GM12891 (cell line): ENCODE results near the gene GOLT1B.

Source experiments
- DNase-seq: peaks from one replicate; pipeline ENCODE4 v3.0.0; 2011; ENCODE audit warnings: low spot score; ENCODE audit not compliant: insufficient read length
- FAIRE-seq: peaks from 2 replicates; lab custom pipeline; 2011; peaks lifted over from hg19 to GRCh38; lab: Jason Lieb, UNC
- PAX5 ChIP-seq: IDR thresholded peaks from 2 replicates; pipeline ENCODE4 v1.6.1; 2011; ENCODE audit warnings: low read length, moderate library complexity, mild to moderate bottlenecking; ENCODE audit not compliant: insufficient read depth, severe bottlenecking
- POLR2A ChIP-seq: IDR thresholded peaks from 2 replicates; pipeline ENCODE4 v1.6.1; 2011; ENCODE audit warnings: low read depth, low read length, control low read depth
- POLR2AphosphoS5 ChIP-seq: IDR thresholded peaks from 2 replicates; pipeline ENCODE4 v1.6.1; 2011; ENCODE audit warnings: low read depth, low read length, control low read depth
- POU2F2 ChIP-seq: IDR thresholded peaks from 2 replicates; pipeline ENCODE4 v1.6.1; 2011; ENCODE audit warnings: low read depth, mild to moderate bottlenecking, control low read depth, low read length, moderate library complexity
- SPI1 ChIP-seq: IDR thresholded peaks from 2 replicates; pipeline ENCODE4 v1.6.1; 2011; ENCODE audit warnings: low read depth, low read length, control low read depth
- TAF1 ChIP-seq: IDR thresholded peaks from 2 replicates; pipeline ENCODE4 v1.6.1; 2011; ENCODE audit warnings: low read depth, low read length, control low read depth

Gene GOLT1B

GRCh38 chr12:21483531-21483930 lies 18.1 kb upstream of the GOLT1B start:
- TF ChIP-seq POLR2A (no peak), SPI1 (no peak), POLR2AphosphoS5 (no peak), TAF1 (no peak), POU2F2 (no peak), PAX5 (no peak)
- DNase-seq (no peak), FAIRE-seq (no peak)

- no peak for TF ChIP-seq POU2F2
- TF ChIP-seq PAX5, result no peak
- TF ChIP-seq POLR2AphosphoS5, result no peak
- no peak for TF ChIP-seq TAF1
- no peak for TF ChIP-seq POLR2A
- TF ChIP-seq SPI1, result no peak
- no peak for DNase-seq
- no peak for FAIRE-seq
These were observed 15.6 kb upstream of the GOLT1B start for GRCh38 chr12:21485998-21486397.

- TF ChIP-seq POLR2AphosphoS5 (no peak), SPI1 (no peak), POLR2A (no peak), TAF1 (no peak), PAX5 (no peak), POU2F2 (no peak)
- no peak for FAIRE-seq
- DNase-seq, result no peak
These were observed 1.8 kb upstream of the GOLT1B start for GRCh38 chr12:21499765-21500164.

DNA sequence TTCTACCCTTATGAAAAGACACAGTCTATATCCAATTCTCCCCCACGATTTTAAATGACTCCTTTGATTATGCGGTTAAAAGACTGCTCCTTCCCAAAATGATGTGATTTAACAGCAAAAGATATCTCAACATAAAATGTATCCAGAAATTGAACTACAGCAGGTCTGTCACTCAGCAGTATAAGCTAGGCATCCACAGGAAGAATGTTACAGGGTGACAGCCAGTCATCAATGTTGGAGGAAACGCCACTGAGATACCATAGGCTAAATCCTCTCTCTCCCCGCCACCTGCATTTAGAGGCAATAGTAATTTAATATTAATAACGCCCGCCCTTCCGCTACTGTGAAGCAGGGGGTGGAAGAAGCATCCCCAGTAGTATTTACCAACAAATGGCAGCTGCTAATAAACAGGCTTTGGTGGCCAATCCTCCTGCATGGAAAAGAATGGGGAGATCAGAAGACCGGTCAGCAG lies 767 bp upstream of the GOLT1B start:
- FAIRE-seq, result no peak

GRCh38 chr12:21502164-21502496 lies 541 bp downstream of the GOLT1B start:
- no peak for FAIRE-seq
- no peak for TF ChIP-seq TAF1
- no peak for TF ChIP-seq POLR2AphosphoS5
- TF ChIP-seq POU2F2, result no peak
- TF ChIP-seq SPI1, result no peak
- no peak for TF ChIP-seq POLR2A
- no peak for TF ChIP-seq PAX5
- no peak for DNase-seq

More for the DNA sequence above, 767 bp upstream of the GOLT1B start:
- DNase-seq, result no peak
- no peak for TF ChIP-seq POLR2A
- no peak for TF ChIP-seq TAF1
- TF ChIP-seq POU2F2, result no peak
- no peak for TF ChIP-seq PAX5
- no peak for TF ChIP-seq SPI1
- TF ChIP-seq POLR2AphosphoS5, result no peak

GRCh38 chr12:21502872-21503271 lies 1.3 kb downstream of the GOLT1B start:
- TF ChIP-seq TAF1 (no peak), SPI1 (no peak), POU2F2 (no peak), POLR2A (no peak), POLR2AphosphoS5 (no peak), PAX5 (no peak)
- FAIRE-seq, result no peak
- no peak for DNase-seq

- no peak for DNase-seq
- TF ChIP-seq PAX5 (no peak), POU2F2 (no peak), POLR2AphosphoS5 (no peak), POLR2A (no peak), SPI1 (no peak), TAF1 (no peak)
- FAIRE-seq, result no peak
These were observed 4.3 kb downstream of the GOLT1B start for GRCh38 chr12:21505888-21506287.

GRCh38 chr12:21507849-21508248 lies 6.3 kb downstream of the GOLT1B start:
- no peak for TF ChIP-seq POLR2AphosphoS5
- TF ChIP-seq POLR2A, result no peak
- no peak for TF ChIP-seq POU2F2
- TF ChIP-seq SPI1, result no peak
- no peak for TF ChIP-seq PAX5
- no peak for TF ChIP-seq TAF1
- DNase-seq, result no peak
- no peak for FAIRE-seq

GRCh38 chr12:21509768-21510167 lies 8.2 kb downstream of the GOLT1B start:
- DNase-seq (peak; percentile 9), FAIRE-seq (peak; percentile 54)
- no peak for TF ChIP-seq POLR2AphosphoS5

DNA sequence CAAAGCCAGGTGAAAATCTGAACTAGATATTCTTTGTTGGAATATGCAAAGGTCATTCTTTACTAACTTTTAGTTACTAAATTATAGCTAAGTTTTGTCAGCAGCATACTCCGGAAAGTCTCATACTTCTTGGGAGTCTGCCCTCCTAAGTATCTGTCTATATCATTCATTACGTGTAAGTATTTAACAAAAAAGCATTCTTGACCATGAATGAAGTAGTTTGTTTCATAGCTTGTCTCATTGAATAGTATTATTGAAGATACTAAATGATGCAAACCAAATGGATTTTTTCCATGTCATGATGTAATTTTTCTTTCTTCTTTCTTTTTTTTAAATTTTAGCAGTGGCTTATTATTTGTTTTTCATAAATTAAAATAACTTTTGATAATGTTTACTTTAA lies 14.7 kb downstream of the GOLT1B start:
- TF ChIP-seq PAX5 (no peak), SPI1 (no peak), POLR2AphosphoS5 (no peak), POLR2A (no peak)
- no peak for DNase-seq
- FAIRE-seq, result no peak

- TF ChIP-seq SPI1 (no peak), TAF1 (no peak), POLR2A (no peak), POU2F2 (no peak), POLR2AphosphoS5 (no peak), PAX5 (no peak)
- FAIRE-seq (no peak), DNase-seq (no peak)
These were observed 16.9 kb downstream of the GOLT1B start for GRCh38 chr12:21518451-21518850.
